NT2/D1 (cell line): ENCODE results near the gene GATM.

ENCODE experiments used
- DNase-seq: peaks from one replicate; pipeline ENCODE4 v3.0.0-alpha.2; 2011; ENCODE audit warnings: low read depth, low spot score
- H3K27me3 ChIP-seq: 2 replicates; pipeline ENCODE4 v1.6.0; 2011; ENCODE audit warnings: mild to moderate bottlenecking; ENCODE audit not compliant: insufficient read length, insufficient read depth
- H3K36me3 ChIP-seq: 2 replicates; pipeline ENCODE4 v1.6.1; 2011; ENCODE audit warnings: mild to moderate bottlenecking, low read length, mixed read lengths; ENCODE audit not compliant: insufficient read depth, insufficient read length
- H3K4me1 ChIP-seq: 2 replicates; pipeline ENCODE4 v1.5.1; 2011; ENCODE audit not compliant: insufficient read depth, insufficient read length
- H3K4me3 ChIP-seq: 2 replicates; pipeline ENCODE4 v1.5.1; 2011; ENCODE audit warnings: low read depth; ENCODE audit not compliant: insufficient read length
- H3K9ac ChIP-seq: 2 replicates; pipeline ENCODE4 v1.6.0; 2011; ENCODE audit warnings: low read depth; ENCODE audit not compliant: insufficient read length
- H3K9me3 ChIP-seq: 2 replicates; pipeline ENCODE4 v1.5.1; 2011; ENCODE audit warnings: mild to moderate bottlenecking, low read length; ENCODE audit not compliant: insufficient read depth
- SUZ12 ChIP-seq: IDR thresholded peaks from 2 replicates; pipeline ENCODE4 v1.6.1; 2011; ENCODE audit not compliant: insufficient read length, insufficient read depth; ENCODE audit errors: extremely low read depth
- YY1 ChIP-seq: IDR thresholded peaks from 2 replicates; pipeline ENCODE4 v1.6.1; 2011; ENCODE audit not compliant: insufficient read length, insufficient read depth
- ZNF274 ChIP-seq: IDR thresholded peaks from 2 replicates; pipeline ENCODE4 v1.6.1; 2011; ENCODE audit warnings: mild to moderate bottlenecking, low read depth, low read length

The GATM gene

GRCh38 chr15:45409596-45409995 lies 31.3 kb upstream of the GATM start:
- Histone ChIP-seq H3K4me3 (no peak overlapping the region), H3K4me1 (no peaks in the 10 kb centered on the region), H3K36me3 (peaks cover 84% of the 10 kb centered on the region), H3K9ac (no peak overlapping the region), H3K9me3 (no peaks in the 10 kb centered on the region), H3K27me3 (no peaks in the 10 kb centered on the region)
- no peak for TF ChIP-seq ZNF274
- no peak for TF ChIP-seq SUZ12
- TF ChIP-seq YY1: no peak
- no peak for DNase-seq

- no peak overlapping the region for H3K9ac ChIP-seq
- TF ChIP-seq YY1: no peak
- no peak overlapping the region for H3K4me3 ChIP-seq
- no peaks in the 10 kb centered on the region for H3K27me3 ChIP-seq
- no peak for DNase-seq
- H3K4me1 ChIP-seq: no peaks in the 10 kb centered on the region
- no peaks in the 10 kb centered on the region for H3K9me3 ChIP-seq
- H3K36me3 ChIP-seq: peaks cover 69% of the 10 kb centered on the region
Measured at GRCh38 chr15:45407786-45408185, 29.4 kb upstream of the GATM start.

DNA sequence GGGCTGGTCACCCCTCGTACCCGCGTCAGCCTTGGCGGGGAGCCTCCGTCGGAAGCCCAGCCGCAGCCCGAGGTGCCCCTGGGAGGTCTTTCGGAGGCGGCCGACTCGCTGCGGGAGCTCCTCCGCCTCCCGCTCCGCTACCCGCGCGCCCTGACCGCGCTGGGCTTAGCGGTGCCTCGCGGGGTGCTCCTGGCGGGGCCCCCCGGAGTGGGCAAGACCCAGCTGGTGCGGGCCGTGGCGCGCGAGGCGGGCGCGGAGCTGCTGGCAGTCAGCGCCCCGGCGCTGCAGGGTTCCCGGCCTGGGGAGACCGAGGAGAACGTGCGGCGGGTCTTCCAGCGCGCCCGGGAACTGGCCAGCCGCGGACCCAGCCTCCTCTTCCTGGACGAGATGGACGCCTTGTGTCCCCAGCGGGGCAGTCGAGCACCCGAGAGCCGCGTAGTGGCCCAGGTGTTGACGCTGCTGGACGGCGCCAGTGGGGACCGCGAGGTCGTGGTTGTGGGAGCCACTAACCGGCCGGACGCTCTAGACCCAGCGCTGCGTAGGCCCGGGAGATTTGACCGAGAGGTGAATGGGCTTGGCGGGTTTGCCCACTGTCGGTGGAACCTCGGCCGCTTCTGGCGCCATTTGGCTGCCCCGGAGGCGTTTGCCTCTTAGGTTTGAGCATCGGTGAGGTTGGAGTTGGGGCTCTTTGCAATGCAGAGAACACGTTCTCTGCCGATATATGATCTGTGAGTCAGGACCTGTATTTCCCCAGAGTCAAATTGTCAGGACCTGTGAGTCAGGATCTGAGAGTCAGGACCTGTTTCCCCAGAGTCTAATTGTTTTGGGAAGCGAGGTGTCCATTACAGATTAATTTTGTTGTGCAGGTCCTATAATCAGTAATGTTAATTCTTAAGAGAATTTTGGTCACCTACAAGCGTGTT lies 24.9 kb upstream of the GATM start:
- Histone ChIP-seq H3K4me1 (no peaks in the 10 kb centered on the region), H3K27me3 (no peaks in the 10 kb centered on the region), H3K9me3 (no peaks in the 10 kb centered on the region), H3K9ac (peak overlapping the region; percentile 96), H3K36me3 (peaks cover 34% of the 10 kb centered on the region), H3K4me3 (peak overlapping the region; percentile 94)
- no peak for TF ChIP-seq YY1
- TF ChIP-seq ZNF274: no peak
- TF ChIP-seq SUZ12: no peak
- DNase-seq: no peak

- DNase-seq: peak; percentile 82
- TF ChIP-seq YY1 (no peak), SUZ12 (no peak), ZNF274 (no peak)
- Histone ChIP-seq H3K9ac (peak overlapping the region; percentile 96), H3K4me1 (no peaks in the 10 kb centered on the region), H3K4me3 (peak overlapping the region; percentile 94), H3K27me3 (no peaks in the 10 kb centered on the region), H3K9me3 (no peaks in the 10 kb centered on the region), H3K36me3 (peaks cover 27% of the 10 kb centered on the region)
Measured at GRCh38 chr15:45402162-45402954, 24.0 kb upstream of the GATM start.

DNA sequence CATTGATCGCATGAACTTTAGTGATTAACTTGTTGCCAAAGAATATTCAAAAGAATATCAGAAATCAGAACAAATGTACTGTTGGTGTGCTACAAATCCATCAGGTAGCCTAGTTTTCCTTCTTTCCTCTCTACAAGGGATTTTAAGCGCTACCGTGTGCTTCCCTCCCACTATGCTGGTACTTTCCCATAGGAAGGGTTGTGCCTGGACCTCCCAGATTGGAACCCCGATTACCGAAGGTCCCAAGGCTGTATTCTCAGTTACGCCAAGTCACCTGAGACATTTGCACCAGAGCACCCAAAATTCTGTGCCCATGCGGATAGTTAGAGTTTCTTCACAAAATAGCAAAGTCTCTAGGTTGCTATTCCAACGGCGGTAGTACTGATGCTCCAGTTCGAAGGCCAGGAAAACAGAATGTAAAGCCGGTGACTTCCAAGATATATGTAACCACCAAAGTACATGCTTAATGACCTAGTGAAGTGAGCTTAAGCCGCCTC lies 23.4 kb upstream of the GATM start:
- DNase-seq: no peak
- Histone ChIP-seq H3K27me3 (no peaks in the 10 kb centered on the region), H3K9ac (peak overlapping the region; percentile 81), H3K4me3 (peak overlapping the region; percentile 94), H3K36me3 (peaks cover 21% of the 10 kb centered on the region), H3K4me1 (no peaks in the 10 kb centered on the region), H3K9me3 (no peaks in the 10 kb centered on the region)
- TF ChIP-seq SUZ12: no peak
- no peak for TF ChIP-seq ZNF274
- no peak for TF ChIP-seq YY1

DNA sequence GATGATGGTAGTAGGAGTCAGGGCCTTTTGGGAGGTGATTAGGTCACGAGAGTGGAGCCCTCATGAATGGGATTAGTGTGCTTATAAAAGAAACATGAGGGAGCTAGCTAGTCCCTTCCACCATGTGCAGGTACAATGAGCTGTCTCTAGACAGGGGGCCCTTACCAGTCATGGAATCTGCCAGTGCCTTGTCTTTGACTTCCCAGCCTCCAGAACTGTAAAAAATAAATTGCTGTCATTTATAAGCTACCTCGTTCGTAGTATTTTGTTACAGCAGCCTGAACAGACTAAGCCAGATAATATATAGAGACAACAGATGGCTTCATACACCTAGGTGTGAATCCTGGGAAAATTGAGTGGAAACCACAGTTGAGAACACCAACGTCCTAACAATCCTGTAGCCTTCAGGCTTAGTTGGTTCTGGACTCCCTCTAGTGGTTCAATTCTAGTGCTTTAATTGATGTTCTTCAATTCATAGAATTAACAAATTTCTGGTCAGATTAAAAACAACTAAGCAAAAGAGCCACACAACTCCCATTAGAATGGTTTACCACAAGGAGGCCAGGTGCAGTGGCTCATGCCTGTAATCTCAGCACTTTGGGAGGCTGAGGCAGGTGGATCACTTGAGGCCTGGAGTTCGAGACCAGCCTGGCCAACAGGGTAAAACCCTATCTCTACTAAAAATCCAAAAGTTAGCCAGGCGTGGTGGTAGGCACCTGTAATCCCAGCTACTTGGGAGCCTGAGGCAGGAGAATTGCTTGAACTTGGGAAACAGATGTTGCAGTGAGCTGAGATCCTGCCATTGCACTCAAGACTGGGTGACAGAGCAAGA lies 21.3 kb upstream of the GATM start:
- no peaks in the 10 kb centered on the region for H3K27me3 ChIP-seq
- no peaks in the 10 kb centered on the region for H3K4me1 ChIP-seq
- no peak for DNase-seq
- H3K4me3 ChIP-seq: no peak overlapping the region
- H3K9ac ChIP-seq: no peak overlapping the region
- H3K9me3 ChIP-seq: no peaks in the 10 kb centered on the region
- TF ChIP-seq ZNF274: no peak
- TF ChIP-seq SUZ12: no peak
- no peak for TF ChIP-seq YY1
- H3K36me3 ChIP-seq: peaks cover 3% of the 10 kb centered on the region
